Gastrocnemius medialis (tissue), 4 donors: Measurements from ENCODE around the gene HOXA9. TPM values are rescaled to one million over a fixed set of nuclear protein-coding genes. Genes with fewer than 3 reads are reported as not detected.

Experiments
- ATAC-seq, 2 donors: fragments of 150-250 bp; one replicate each; pipeline ENCODE4 v1.9.1; 2016
- DNase-seq, 2 donors: peaks; one replicate each; pipeline ENCODE4 v3.0.0-alpha.2; 2019
- H3K27ac ChIP-seq, 4 donors: fragments of 200-600 bp; sonication (generic); 1 replicate in 1 of 4; 2 replicates in 3 of 4; pipeline ENCODE4 v1.5.1; 2016 to 2018; ENCODE audit warnings: mild to moderate bottlenecking in 2 of 4, moderate library complexity in 1 of 4
- H3K27me3 ChIP-seq, 3 donors: fragments of 200-600 bp; sonication (generic) in 2 of 3; 1 replicate in 1 of 3; 2 replicates in 2 of 3; pipeline versions ENCODE4 v1.5.1 to v1.6.0; 2016 to 2019; ENCODE audit warnings: mild to moderate bottlenecking in 1 of 3, moderate library complexity in 1 of 3
- H3K36me3 ChIP-seq, 2 donors: fragments of 200-600 bp; sonication (generic) in 1 of 2; one replicate each; pipeline ENCODE4 v1.5.1; 2017 to 2018
- H3K4me1 ChIP-seq, 2 donors: fragments of 200-600 bp; sonication (generic) in 1 of 2; one replicate each; pipeline ENCODE4 v1.5.1; 2016 to 2017; ENCODE audit warnings: mild to moderate bottlenecking in 2 of 2
- H3K4me3 ChIP-seq, 4 donors: fragments of 200-600 bp; sonication (generic) in 3 of 4; 1 replicate in 1 of 4; 2 replicates in 3 of 4; pipeline ENCODE4 v1.5.1; 2016 to 2019; ENCODE audit warnings: mild to moderate bottlenecking in 2 of 4
- H3K9me3 ChIP-seq, 3 donors: fragments of 200-600 bp; sonication (generic) in 2 of 3; 1 replicate in 1 of 3; 2 replicates in 2 of 3; pipeline ENCODE4 v1.5.1; 2016 to 2019
- CTCF ChIP-seq, 5 experiments: fragments of 450-650 bp in 3 of 5; fragments of 200-600 bp in 2 of 5; sonication (generic) in 2 of 5; IDR thresholded peaks in 4 of 5; conservative IDR thresholded peaks in 1 of 5; 1 replicate in 4 of 5; 2 replicates in 1 of 5; pipeline ENCODE4 v1.5.1; 2016 to 2019; ENCODE audit warnings: antibody characterized with exemption in 5 of 5, mild to moderate bottlenecking in 3 of 5, moderate library complexity in 3 of 5
- POLR2A ChIP-seq, 2 donors: fragments of 450-650 bp; IDR thresholded peaks; one replicate each; pipeline ENCODE4 v1.6.1; 2017; ENCODE audit warnings: antibody characterized with exemption in 2 of 2, mild to moderate bottlenecking in 2 of 2, moderate library complexity in 2 of 2
- in situ Hi-C, 4 donors: fragments of 200-750 bp; cut with MboI; loops; one replicate each; pipeline versions ENCODE4 v1.15.0 to v1.8.0; 2017; ENCODE audit warnings: low sequenced_read_pairs in 4 of 4
- intact Hi-C: fragments of 100-400 bp; cut with DNase I; formaldehyde crosslinking; loops from one replicate; pipeline ENCODE4 v1.15.1; 2023; ENCODE audit warnings: low total_unique reads
- total RNA-seq, 4 donors: library from RNA; depleted of rRNA; stranded (reverse); fragments of >200 nt; gene quantifications; one replicate each; pipeline versions ENCODE4 v1.1.0 to v1.2.3, GENCODE V29; 2016

The HOXA9 gene
- total RNA-seq, 4 donors from 2014 or later = 18.9 to 30.3 (median 19.5) TPM

DNA sequence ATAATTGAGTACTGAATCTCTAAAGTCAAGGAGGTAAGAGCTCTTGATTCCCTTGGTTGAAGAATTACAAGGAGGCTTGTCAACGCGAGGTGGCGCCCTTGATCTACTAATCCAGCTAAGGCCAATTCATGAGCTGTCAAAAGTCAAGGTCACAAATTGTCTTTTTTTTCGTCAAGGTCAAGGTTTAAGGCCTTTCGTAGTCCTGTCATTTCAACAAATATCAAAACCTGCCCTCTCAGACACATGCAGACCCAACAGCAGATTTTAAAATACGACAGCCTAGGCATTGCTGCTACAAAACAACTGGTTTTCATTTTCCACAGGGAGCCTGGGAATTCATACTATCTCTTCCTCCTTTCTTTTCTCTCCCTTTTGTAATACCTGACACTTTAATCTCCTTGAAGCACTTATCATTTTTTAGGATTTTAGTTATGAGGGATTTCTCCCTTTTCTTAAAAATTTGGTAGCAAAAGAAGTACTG, 31.0 kb upstream of the HOXA9 start:
- ATAC-seq (no peak), DNase-seq (peak in 1 of 2 donors; percentile 78)
- no peak for TF ChIP-seq POLR2A (IDR thresholded peaks at IDR 0.05)
- TF ChIP-seq CTCF (IDR thresholded peaks at IDR 0.05 in 4 of 5, conservative IDR thresholded peaks at IDR 0.05 in 1 of 5) = peak; percentile 72 to 77 (median 75)
- Histone ChIP-seq H3K27ac (peak overlapping the region in 3 of 4 donors; percentile 21 to 90 (median 44)), H3K9me3 (no peaks in the 10 kb centered on the region), H3K36me3 (no peaks in the 10 kb centered on the region), H3K4me1 (peaks cover 9 to 37% of the 10 kb centered on the region in 2 donors), H3K27me3 (peaks cover 11 to 41% (median 20%) of the 10 kb centered on the region in 3 donors), H3K4me3 (peak overlapping the region in 3 of 4 donors; percentile 1 to 67 (median 28))
- in situ Hi-C loops (loop anchor here (10.0 to 25.0 kb wide), 7 partner anchors 468 to 1434 kb away; partner anchors contain the start of genes CREB5 (in 1 of the 4) and HIBADH (in 1 of the 4)), intact Hi-C loops (loop anchor here (2.0 to 5.0 kb wide), 2 partner anchors 581 to 724 kb away; no protein-coding TSS in a partner anchor)

GRCh38 chr7:27194686-27195379, 29.5 kb upstream of the HOXA9 start:
- no peak for TF ChIP-seq POLR2A (IDR thresholded peaks at IDR 0.05)
- TF ChIP-seq CTCF (IDR thresholded peaks at IDR 0.05 in 4 of 5, conservative IDR thresholded peaks at IDR 0.05 in 1 of 5) = no peak
- Histone ChIP-seq H3K9me3 (no peaks in the 10 kb centered on the region), H3K36me3 (no peaks in the 10 kb centered on the region), H3K4me3 (peak overlapping the region in 1 of 4 donors; percentile 63), H3K4me1 (peaks cover 13 to 52% of the 10 kb centered on the region in 2 donors), H3K27me3 (peaks cover 11 to 31% (median 16%) of the 10 kb centered on the region in 3 donors), H3K27ac (peak overlapping the region in 3 of 4 donors; percentile 28 to 99 (median 90))
- DNase-seq = no peak
- intact Hi-C loops (loop anchor here (5.0 kb wide), 3 partner anchors 547 to 907 kb away; partner anchors contain the start of gene TAX1BP1), in situ Hi-C loops (loop anchor here (10.0 to 25.0 kb wide), 7 partner anchors 470 to 1433 kb away; partner anchors contain the start of genes CREB5 (in 1 of the 4) and HIBADH (in 1 of the 4))
- ATAC-seq = no peak

GRCh38 chr7:27194002-27194352, 28.6 kb upstream of the HOXA9 start:
- Histone ChIP-seq H3K4me1 (peaks cover 18 to 58% of the 10 kb centered on the region in 2 donors), H3K27me3 (peaks cover 9 to 29% (median 16%) of the 10 kb centered on the region in 3 donors), H3K9me3 (no peaks in the 10 kb centered on the region), H3K36me3 (no peaks in the 10 kb centered on the region), H3K4me3 (peak overlapping the region in 3 of 4 donors; percentile 57 to 63 (median 59)), H3K27ac (peak overlapping the region; percentile 90 to 99 (median 95))
- DNase-seq (no peak), ATAC-seq (no peak)
- in situ Hi-C loops = loop anchor here (10.0 to 25.0 kb wide), 7 partner anchors 471 to 1432 kb away; partner anchors contain the start of genes CREB5 (in 1 of the 4) and HIBADH (in 1 of the 4)
- TF ChIP-seq CTCF (IDR thresholded peaks at IDR 0.05 in 4 of 5, conservative IDR thresholded peaks at IDR 0.05 in 1 of 5) (no peak), POLR2A (IDR thresholded peaks at IDR 0.05) (no peak)
- intact Hi-C loops = loop anchor here (5.0 kb wide), 2 partner anchors 548 to 908 kb away; partner anchors contain the start of gene TAX1BP1

DNA sequence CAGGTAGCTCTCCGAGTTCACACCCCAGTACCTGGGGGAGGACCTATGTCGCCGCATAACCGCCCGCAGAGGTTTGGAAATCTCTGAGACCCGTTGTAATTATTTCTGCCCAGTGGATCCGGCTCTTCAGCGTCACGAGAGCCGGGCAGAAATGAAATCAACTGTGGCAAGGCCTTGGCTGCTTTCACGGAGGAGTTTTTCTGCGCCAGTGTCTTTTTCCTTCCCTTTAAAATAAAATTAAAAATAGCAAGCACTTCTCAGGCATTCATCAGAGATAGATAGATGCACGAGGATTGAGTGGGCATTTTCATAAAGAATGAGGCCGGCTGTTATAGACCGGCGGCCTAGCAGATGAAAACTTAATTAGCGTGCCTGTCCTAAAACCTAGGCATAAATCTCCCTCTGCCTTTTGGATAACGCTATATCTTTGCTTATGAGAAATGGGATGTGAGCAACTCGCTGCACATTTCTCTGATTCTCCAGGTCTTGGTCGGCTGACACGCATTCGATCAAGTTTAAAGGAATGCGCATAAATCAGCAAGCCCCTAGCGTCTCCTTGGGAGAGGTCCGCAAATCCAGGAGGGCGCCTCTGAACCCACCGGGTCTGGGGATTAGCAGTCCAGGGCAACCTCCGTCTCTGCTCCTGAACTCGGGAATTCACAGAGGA, 28.1 kb upstream of the HOXA9 start:
- Histone ChIP-seq H3K4me1 (peaks cover 14 to 60% of the 10 kb centered on the region in 2 donors), H3K36me3 (no peaks in the 10 kb centered on the region), H3K9me3 (no peaks in the 10 kb centered on the region), H3K27me3 (peaks cover 4 to 25% (median 16%) of the 10 kb centered on the region in 3 donors), H3K4me3 (peak overlapping the region; percentile 52 to 63 (median 58)), H3K27ac (peak overlapping the region; percentile 90 to 99 (median 95))
- ATAC-seq (no peak), DNase-seq (no peak)
- TF ChIP-seq POLR2A (IDR thresholded peaks at IDR 0.05) = no peak
- no peak for TF ChIP-seq CTCF (IDR thresholded peaks at IDR 0.05 in 4 of 5, conservative IDR thresholded peaks at IDR 0.05 in 1 of 5)
- in situ Hi-C loops = loop anchor here (10.0 to 25.0 kb wide), 7 partner anchors 471 to 1431 kb away; partner anchors contain the start of genes CREB5 (in 1 of the 4) and HIBADH (in 1 of the 4)
- intact Hi-C loops = loop anchor here (5.0 kb wide), 2 partner anchors 549 to 909 kb away; partner anchors contain the start of gene TAX1BP1
